OCI-LY7 (cell line): ENCODE results near the gene XYLT1. TPM values are rescaled to one million over a fixed set of nuclear protein-coding genes. Genes with fewer than 3 reads are reported as not detected.

ENCODE experiments used
- BruUV-seq: library from RNA; stranded (reverse); fragments of 400-500 nt; replicated peaks from 2 replicates; lab custom pipeline; 2021; lab: Mats Ljungman, UMichigan
- CTCF ChIA-PET: fragments of 300-600 bp; sonication (Branson Sonifier 250); formaldehyde crosslinking; loops from one replicate; lab custom pipeline; 2022; ENCODE audit warnings: antibody characterized with exemption; ENCODE audit not compliant: unreplicated experiment; lab: Charles Lee
- POLR2A ChIA-PET: fragments of 300-600 bp; sonication (Branson Sonifier 250); formaldehyde crosslinking; loops from one replicate; lab custom pipeline; 2022; ENCODE audit warnings: antibody characterized with exemption; lab: Charles Lee
- DNase-seq: peaks from one replicate; pipeline ENCODE4 v3.0.0-alpha.2; 2015; ENCODE audit warnings: low spot score
- H2AFZ ChIP-seq: fragments of 200-600 bp; sonication (generic), shearing (Covaris generic); 2 replicates; pipeline ENCODE4 v1.6.1; 2014; ENCODE audit warnings: mild to moderate bottlenecking, antibody characterized with exemption, low read length, moderate library complexity
- H3K27ac ChIP-seq: fragments of 200-600 bp; sonication (generic); 2 replicates; pipeline ENCODE4 v1.5.1; 2014; ENCODE audit warnings: mixed run types, low read depth, mild to moderate bottlenecking, moderate library complexity, low read length, inconsistent platforms; ENCODE audit not compliant: poor library complexity, severe bottlenecking
- H3K36me3 ChIP-seq: fragments of 200-600 bp; sonication (generic); 2 replicates; pipeline ENCODE4 v1.6.1; 2014; ENCODE audit warnings: mild to moderate bottlenecking, antibody characterized with exemption, low read length, moderate library complexity, mixed read lengths; ENCODE audit not compliant: insufficient read depth
- H3K4me1 ChIP-seq: fragments of 200-600 bp; sonication (generic); 2 replicates; pipeline ENCODE4 v1.5.1; 2014; ENCODE audit warnings: mild to moderate bottlenecking, low read length; ENCODE audit not compliant: insufficient read depth, poor library complexity, severe bottlenecking
- H3K4me2 ChIP-seq: fragments of 200-600 bp; sonication (generic); 2 replicates; pipeline ENCODE4 v1.6.1; 2014; ENCODE audit warnings: mild to moderate bottlenecking, low read length
- H3K4me3 ChIP-seq: fragments of 200-600 bp; sonication (generic); 2 replicates; pipeline ENCODE4 v1.5.1; 2014; ENCODE audit warnings: mild to moderate bottlenecking, low read depth, low read length; ENCODE audit not compliant: poor library complexity, severe bottlenecking
- H3K79me2 ChIP-seq: fragments of 200-600 bp; sonication (generic); 2 replicates; pipeline ENCODE4 v1.6.1; 2016; ENCODE audit warnings: low read depth, mild to moderate bottlenecking, low read length, moderate library complexity, mixed read lengths; ENCODE audit not compliant: insufficient read depth
- H3K9me2 ChIP-seq: fragments of 200-600 bp; sonication (generic); 2 replicates; pipeline ENCODE4 v1.6.1; 2016; ENCODE audit warnings: mild to moderate bottlenecking, low read length, mixed read lengths; ENCODE audit not compliant: insufficient read depth
- H3K9me3 ChIP-seq: fragments of 200-600 bp; sonication (generic); 2 replicates; pipeline ENCODE4 v1.6.1; 2014; ENCODE audit warnings: mild to moderate bottlenecking, mixed run types, low read length, mixed read lengths
- H4K20me1 ChIP-seq: fragments of 200-600 bp; sonication (generic); 2 replicates; pipeline ENCODE4 v1.6.1; 2014; ENCODE audit warnings: mild to moderate bottlenecking, antibody characterized with exemption, low read length, moderate library complexity, mixed read lengths; ENCODE audit not compliant: insufficient read depth
- CTCF ChIP-seq: fragments of 200-600 bp; sonication (generic); conservative IDR thresholded peaks from 2 replicates; pipeline ENCODE4 v1.5.1; 2014; ENCODE audit warnings: mild to moderate bottlenecking, antibody characterized with exemption, low read length, moderate library complexity, mixed read lengths
- EZH2phosphoT487 ChIP-seq: fragments of 200-600 bp; sonication (generic); IDR thresholded peaks from 2 replicates; pipeline ENCODE4 v1.6.1; 2018; ENCODE audit warnings: low read depth, borderline replicate concordance, mild to moderate bottlenecking, mixed run types, antibody characterized with exemption, low read length, moderate library complexity, mixed read lengths
- intact Hi-C: fragments of 100-400 bp; cut with micrococcal nuclease; formaldehyde crosslinking; loops from one replicate; pipeline ENCODE4 v1.10.0; 2022; ENCODE audit not compliant: unreplicated experiment
- total RNA-seq, 2 experiments: library from RNA; depleted of rRNA in 1 of 2; stranded (reverse); fragments of >200 nt in 1 of 2; shearing (Covaris generic) in 1 of 2; gene quantifications; 2 replicates each; pipeline ENCODE4 v1.2.3, GENCODE V29; 2014 to 2022

The XYLT1 gene
- total RNA-seq, 2 experiments from 2014 or later = 36.3 to 50.0 TPM

GRCh38 chr16:17334096-17334495 lies 136.7 kb downstream of the XYLT1 start:
- intact Hi-C loops = no loop called here
- no peaks in the 10 kb centered on the region for H3K9me2 ChIP-seq
- no peaks in the 10 kb centered on the region for H3K9me3 ChIP-seq
- TF ChIP-seq EZH2phosphoT487 = no peak
- peaks cover 4% of the 10 kb centered on the region for H3K4me1 ChIP-seq
- TSS peak; percentile 20 for BruUV-seq
- no peaks in the 10 kb centered on the region for H4K20me1 ChIP-seq
- ChIA-PET CTCF (no interaction called here), POLR2A (no interaction called here)
- H3K27ac ChIP-seq = no peak overlapping the region
- H3K4me2 ChIP-seq = no peak overlapping the region
- no peaks in the 10 kb centered on the region for H3K79me2 ChIP-seq
- no peak overlapping the region for H2AFZ ChIP-seq
- H3K4me3 ChIP-seq = no peak overlapping the region
- H3K36me3 ChIP-seq = no peaks in the 10 kb centered on the region
- DNase-seq = no peak

DNA sequence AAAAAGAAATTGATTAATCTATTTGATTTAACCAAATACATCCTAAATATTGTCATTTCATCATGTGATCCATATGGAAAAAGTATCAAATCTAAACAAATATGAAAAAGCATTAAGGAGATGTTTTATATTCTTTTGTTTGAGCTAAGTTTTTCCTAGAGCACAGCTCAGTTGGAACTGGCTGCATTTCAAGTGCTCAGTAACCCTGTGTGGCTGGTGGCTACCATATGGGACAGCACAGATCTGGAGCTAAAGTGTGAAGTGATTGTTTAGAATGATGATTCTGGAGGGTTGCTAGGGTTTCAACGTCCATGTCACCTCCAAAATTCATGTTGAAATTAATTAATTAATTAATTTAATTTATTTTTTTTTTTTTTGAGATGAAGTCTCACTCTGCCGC lies 137.5 kb downstream of the XYLT1 start:
- no peak for TF ChIP-seq EZH2phosphoT487
- TF ChIP-seq CTCF = no peak
- DNase-seq = no peak
- Histone ChIP-seq H3K4me3 (no peak overlapping the region), H3K36me3 (no peaks in the 10 kb centered on the region), H4K20me1 (no peaks in the 10 kb centered on the region), H3K4me2 (no peak overlapping the region), H3K9me3 (no peaks in the 10 kb centered on the region), H3K4me1 (peaks cover 4% of the 10 kb centered on the region), H2AFZ (no peak overlapping the region), H3K9me2 (no peaks in the 10 kb centered on the region), H3K79me2 (no peaks in the 10 kb centered on the region), H3K27ac (no peak overlapping the region)
- no TSS peak for BruUV-seq
- intact Hi-C loops = no loop called here
- ChIA-PET POLR2A (interaction anchor here (0.5 to 0.7 kb wide), 2 partner anchors 14 to 171 kb away, joined by 3 to 4 read pairs; no protein-coding TSS in a partner anchor), CTCF (no interaction called here)

GRCh38 chr16:17331991-17332390 lies 138.8 kb downstream of the XYLT1 start:
- H3K9me3 ChIP-seq = no peaks in the 10 kb centered on the region
- no peaks in the 10 kb centered on the region for H3K9me2 ChIP-seq
- no peak overlapping the region for H2AFZ ChIP-seq
- no peak for DNase-seq
- CTCF ChIA-PET = no interaction called here
- BruUV-seq = no TSS peak
- POLR2A ChIA-PET = no interaction called here
- no peak for TF ChIP-seq CTCF
- TF ChIP-seq EZH2phosphoT487 = no peak
- H3K4me1 ChIP-seq = peaks cover 12% of the 10 kb centered on the region
- H3K4me3 ChIP-seq = no peak overlapping the region
- no peak overlapping the region for H3K27ac ChIP-seq
- intact Hi-C loops = no loop called here
- H3K4me2 ChIP-seq = no peak overlapping the region
- H4K20me1 ChIP-seq = no peaks in the 10 kb centered on the region
- H3K36me3 ChIP-seq = no peaks in the 10 kb centered on the region
- no peaks in the 10 kb centered on the region for H3K79me2 ChIP-seq
